HG03025 (cell line): Measurements from ENCODE around the gene MZT2B.
"Not testable (repeated sequence)": the region's sequence is repeated elsewhere in the genome, so short reads cannot be mapped to it uniquely, and the experiment has no call there.

Experiments used
- ATAC-seq: cut with Tn5 transposase; IDR thresholded peaks from one replicate; pipeline ENCODE4 v1.9.1; 2021; ENCODE audit warnings: mild to moderate bottlenecking, moderate library complexity; ENCODE audit not compliant: unreplicated experiment, low FRiP score

Gene MZT2B

GRCh38 chr2:130152136-130152815 lies 29.8 kb upstream of the MZT2B start:
- ATAC-seq = not testable (repeated sequence)

- no peak for ATAC-seq
Observed at GRCh38 chr2:130152816-130153595, 29.1 kb upstream of the MZT2B start.

DNA sequence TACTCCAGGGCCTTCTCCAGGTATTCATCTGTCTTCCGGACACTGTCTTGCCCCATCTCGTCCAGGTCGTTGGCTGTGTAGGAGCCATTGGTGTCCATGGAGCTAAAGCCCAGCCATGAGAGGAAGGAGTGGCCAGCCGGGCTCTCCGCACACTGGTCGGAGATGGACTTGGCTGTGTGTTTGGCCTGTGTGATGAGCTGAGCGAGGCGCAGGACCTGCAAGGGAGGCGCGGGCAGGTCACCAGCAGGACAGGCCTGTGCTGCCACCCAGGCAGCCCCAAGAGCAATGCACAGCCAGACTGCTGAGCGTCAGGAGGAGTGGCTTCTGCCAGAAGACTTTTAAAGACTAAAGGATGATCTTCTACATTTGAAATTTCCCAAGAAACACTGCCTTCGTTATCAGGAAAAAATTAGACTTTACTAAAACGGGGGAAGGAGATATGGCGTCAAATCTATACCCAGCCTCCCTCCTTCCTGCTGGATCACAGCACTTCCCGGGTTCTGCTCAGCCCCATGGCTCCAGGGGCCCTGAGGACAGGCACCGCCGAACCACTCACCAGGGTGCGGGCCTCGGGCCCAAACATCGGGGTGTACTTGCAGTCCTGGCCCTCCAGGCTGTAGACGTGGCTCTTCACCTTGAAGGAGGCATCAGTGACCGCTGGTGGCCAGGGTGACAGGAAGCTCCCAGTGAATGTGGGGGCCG lies 28.2 kb upstream of the MZT2B start:
- ATAC-seq = not testable (repeated sequence)

GRCh38 chr2:130154423-130154770 lies 27.7 kb upstream of the MZT2B start:
- not testable (repeated sequence) for ATAC-seq

- no peak for ATAC-seq
Observed at GRCh38 chr2:130154773-130155765, 27.0 kb upstream of the MZT2B start.

DNA sequence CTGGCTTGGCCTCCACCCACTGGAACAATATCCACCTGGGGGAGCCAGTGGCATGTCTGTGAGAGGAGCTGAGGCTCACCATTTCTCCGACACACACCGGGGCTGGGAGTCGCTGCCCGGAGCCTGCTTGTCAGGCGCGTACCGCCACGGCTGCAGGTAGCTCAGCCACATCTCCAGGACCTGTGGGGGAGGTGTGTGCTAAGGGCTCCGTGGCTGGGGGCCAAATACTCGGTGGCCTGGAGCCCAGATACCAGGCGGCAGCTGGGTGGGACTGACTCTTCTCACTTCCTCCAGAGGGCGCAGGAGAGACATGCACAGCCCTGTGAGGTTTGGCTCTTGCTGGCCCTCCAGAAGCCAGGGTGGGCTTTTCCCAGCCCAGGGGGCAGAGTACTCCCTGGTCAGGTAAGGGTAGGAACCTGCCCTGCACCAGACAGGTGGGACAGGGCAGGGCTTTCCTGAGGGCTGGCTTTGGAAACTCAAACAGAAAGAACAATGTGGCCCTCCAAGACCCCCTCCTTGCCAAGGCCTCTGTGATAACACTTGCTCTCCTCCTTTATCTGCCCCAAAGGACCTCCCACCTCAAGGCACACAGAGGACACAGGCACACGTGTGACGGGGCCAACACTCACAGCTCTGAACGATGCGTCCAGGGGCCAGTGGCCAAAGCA lies 26.0 kb upstream of the MZT2B start:
- not testable (repeated sequence) for ATAC-seq

DNA sequence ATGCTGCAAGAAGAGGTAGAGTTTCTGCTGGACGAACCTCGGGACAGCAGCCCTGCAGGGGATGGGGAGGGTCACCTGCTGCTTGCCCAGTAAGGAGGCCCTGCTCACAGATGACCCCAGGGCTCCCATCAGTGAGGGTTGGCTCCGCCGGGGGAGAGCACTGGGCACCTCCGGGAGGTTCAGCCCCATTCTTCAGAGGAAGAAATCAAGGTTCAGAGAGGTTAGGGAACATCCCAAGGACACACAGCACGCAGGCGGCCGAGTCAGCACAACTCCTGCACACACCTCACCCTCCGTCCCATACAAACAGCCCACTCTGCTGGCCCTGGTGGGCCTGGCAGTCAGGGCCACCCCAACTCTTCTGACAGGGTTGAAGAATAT lies 25.4 kb upstream of the MZT2B start:
- no peak for ATAC-seq

DNA sequence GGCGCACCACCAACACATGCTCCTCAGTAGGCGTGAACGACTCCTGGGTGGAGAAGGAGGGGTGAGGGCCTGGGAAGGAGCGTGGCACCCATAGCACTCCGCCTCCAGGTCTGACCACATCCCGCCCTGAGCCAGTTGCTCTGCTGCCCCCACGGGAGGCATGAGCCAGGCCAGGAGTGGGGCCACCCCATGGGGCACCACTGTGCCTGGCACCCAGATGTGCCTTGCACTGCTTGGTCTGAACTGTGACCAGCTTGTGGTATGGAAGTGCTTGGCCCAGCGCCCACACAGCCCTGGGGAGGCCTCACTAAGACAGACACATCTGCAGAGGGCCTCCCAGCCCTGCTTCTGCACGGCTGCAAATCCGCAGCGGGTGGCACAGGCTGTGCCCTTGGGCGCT lies 24.7 kb upstream of the MZT2B start:
- ATAC-seq = peak; percentile 41

GRCh38 chr2:130157825-130158514 lies 24.1 kb upstream of the MZT2B start:
- ATAC-seq = peak; percentile 55

- no peak for ATAC-seq
Observed at GRCh38 chr2:130158631-130159030, 23.4 kb upstream of the MZT2B start.

- not testable (repeated sequence) for ATAC-seq
Observed at GRCh38 chr2:130159376-130159775, 22.7 kb upstream of the MZT2B start.

- no peak for ATAC-seq
Observed at GRCh38 chr2:130160131-130160530, 21.9 kb upstream of the MZT2B start.

DNA sequence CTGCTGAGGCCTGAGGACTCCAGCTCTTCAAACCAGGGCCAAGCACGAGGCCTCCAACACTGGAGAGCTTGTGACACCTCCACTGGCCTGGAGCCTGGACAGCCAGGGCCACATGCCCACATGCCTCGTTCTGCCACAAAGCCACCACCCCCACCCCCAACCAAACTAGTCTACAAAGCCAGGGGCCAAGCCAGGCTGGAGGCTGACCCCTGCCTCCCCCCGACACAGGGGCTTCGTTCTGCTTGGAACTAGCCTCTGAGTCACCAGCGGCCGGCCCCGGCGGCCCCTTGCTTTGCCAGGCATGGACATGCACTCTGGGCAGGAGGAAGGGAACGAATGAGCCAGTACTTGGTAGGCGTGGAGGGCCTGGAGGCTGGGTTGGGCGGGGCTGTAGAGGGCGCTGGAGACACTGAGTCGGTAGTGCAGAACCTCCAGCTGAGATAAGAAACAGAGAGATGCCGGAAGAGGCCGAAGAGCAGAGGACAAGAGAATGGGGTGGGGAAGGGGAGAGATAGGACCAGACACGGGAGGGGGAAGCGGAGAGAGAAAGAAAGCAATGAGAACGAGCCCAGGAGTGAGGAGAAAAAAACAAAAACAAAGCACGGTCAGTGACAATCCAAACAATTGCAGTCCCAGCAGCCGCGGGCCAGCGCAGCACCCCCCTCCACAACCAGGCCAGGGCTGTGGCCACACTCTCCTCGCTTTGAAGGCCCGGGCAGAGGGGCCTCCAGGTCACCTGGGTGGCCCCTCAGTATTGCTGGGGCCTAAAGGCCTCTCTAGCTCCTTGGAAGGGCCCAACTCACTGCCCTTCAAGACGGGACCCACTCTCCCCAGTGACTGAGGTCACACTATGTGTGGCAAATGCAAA lies 21.0 kb upstream of the MZT2B start:
- ATAC-seq = not testable (repeated sequence)

DNA sequence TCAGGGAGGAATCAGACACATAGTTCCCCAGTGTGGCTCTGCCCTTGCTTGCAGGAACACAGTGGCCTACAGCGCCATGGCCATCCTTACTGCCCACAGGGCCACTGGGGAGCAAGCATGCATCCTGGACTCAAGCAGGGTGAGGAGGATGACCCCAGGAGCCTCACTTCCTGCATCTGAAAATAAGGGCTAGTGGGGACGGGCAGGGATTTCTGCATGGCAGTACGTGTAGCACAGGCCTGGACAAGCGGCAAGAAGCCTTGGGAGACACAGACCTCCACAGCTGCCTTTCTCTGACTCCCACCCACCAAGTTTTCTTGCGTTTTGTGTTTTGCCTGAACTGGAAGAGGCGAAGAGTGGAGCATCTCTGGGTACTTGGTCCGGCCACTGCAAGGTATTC lies 19.6 kb upstream of the MZT2B start:
- ATAC-seq = not testable (repeated sequence)

DNA sequence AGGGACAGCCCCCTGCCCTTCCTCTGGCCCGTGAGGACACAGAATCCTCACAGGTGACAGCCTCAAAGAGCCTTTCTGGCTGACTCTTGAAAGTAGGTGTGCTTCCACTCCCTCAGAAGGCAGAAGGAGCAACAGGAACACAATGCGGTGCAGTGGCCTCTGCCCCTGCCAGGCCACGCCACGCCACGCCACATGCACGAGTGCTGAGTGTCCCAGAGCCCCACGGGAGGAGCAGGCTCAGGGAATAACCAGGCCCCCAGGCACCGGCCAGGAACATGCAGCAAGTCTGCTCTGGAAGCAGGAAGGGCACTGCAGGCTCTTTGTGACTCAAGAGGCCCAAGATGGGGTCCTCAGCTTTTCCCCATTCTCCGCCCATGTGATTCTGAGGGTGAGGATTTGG lies 19.1 kb upstream of the MZT2B start:
- no peak for ATAC-seq

GRCh38 chr2:130165293-130166016 lies 16.6 kb upstream of the MZT2B start:
- no peak for ATAC-seq

GRCh38 chr2:130166611-130167010 lies 15.5 kb upstream of the MZT2B start:
- not testable (repeated sequence) for ATAC-seq

DNA sequence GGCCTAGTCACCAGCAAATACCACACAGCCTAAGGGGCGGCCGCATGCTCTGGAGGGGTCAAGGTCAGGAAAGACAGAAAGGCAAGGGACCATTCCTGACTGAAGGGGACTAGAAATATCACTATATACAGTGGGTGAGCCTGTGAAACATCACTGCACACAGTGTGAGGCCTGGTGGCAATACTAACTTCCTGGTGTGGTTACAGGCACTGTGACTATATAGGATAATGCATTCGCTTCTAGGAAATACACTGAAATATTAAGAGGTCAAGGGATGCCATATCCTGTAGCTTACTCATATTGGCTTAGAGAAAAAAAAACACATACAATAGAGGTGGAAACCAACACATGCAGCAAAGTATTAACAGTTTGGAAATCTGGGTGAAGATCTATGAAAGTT lies 12.9 kb upstream of the MZT2B start:
- not testable (repeated sequence) for ATAC-seq
